Measurements from ENCODE around the gene HTR4. TPM values are rescaled to one million over a fixed set of nuclear protein-coding genes. Genes with fewer than 3 reads are reported as not detected.

HTR4 gene
- total RNA-seq, 1 experiment from 2014 or later: not detected

- ChIA-PET RAD21 (ENCODE audit: low non-redundant PET in 1 of 2, low total read pairs in 2 of 2, uncharacterized antibody in 2 of 2, unreplicated experiment in 2 of 2) (no interaction called here), POLR2A (no interaction called here)
- H3K9me2 ChIP-seq (ENCODE audit: insufficient read depth): no peaks in the 10 kb centered on the region
Measured at GRCh38 chr5:148688787-148689186, 34.5 kb upstream of the HTR4 start.

More at GRCh38 chr5:148688787-148689186, 34.5 kb upstream of the HTR4 start:
- H3K4me1 ChIP-seq (ENCODE audit: control insufficient read depth in 1 of 2, insufficient read depth in 2 of 2, low read length in 2 of 2): no peaks in the 10 kb centered on the region
- H4K20me1 ChIP-seq (ENCODE audit: insufficient read depth): no peaks in the 10 kb centered on the region
- H3K27ac ChIP-seq (ENCODE audit: low read depth, low read length): no peak overlapping the region
- no peaks in the 10 kb centered on the region for H3K36me3 ChIP-seq (ENCODE audit: control insufficient read depth in 1 of 2, insufficient read depth in 2 of 2, low read length in 2 of 2)
- H3K9ac ChIP-seq (ENCODE audit: low read length): no peak overlapping the region
- H2AFZ ChIP-seq (ENCODE audit: low read depth, low read length, poor library complexity, severe bottlenecking): no peak overlapping the region
- no TSS peak for BruUV-seq (replicated peaks)
- no peaks in the 10 kb centered on the region for H3K9me3 ChIP-seq (ENCODE audit: control insufficient read depth in 1 of 2, insufficient read depth in 1 of 2, low read depth in 1 of 2, low read length in 2 of 2)
- ATAC-seq: no peak
- H3K4me3 ChIP-seq (replicated peaks in 1 of 2; ENCODE audit: low read depth in 1 of 2, low read length in 2 of 2): no peak overlapping the region
- DNase-seq (ENCODE audit: low read depth, low spot score): no peak
- no peaks in the 10 kb centered on the region for H3K79me2 ChIP-seq (ENCODE audit: insufficient read depth, low read length)
- CTCF ChIA-PET: interaction anchor here (2.4 kb wide), 1 partner anchor 42 kb away, joined by 9 read pairs; no protein-coding TSS in a partner anchor
- no peak overlapping the region for H3K4me2 ChIP-seq (ENCODE audit: low read length)
- intact Hi-C loops (cut with micrococcal nuclease): loop anchor here (5.0 kb wide), 1 partner anchor 246 kb away; no protein-coding TSS in a partner anchor
- H3K27me3 ChIP-seq (ENCODE audit: insufficient read depth, low read length): peaks cover 19% of the 10 kb centered on the region
- TF ChIP-seq FOSL1 (IDR thresholded peaks at IDR 0.05; ENCODE audit: low read depth): no peak
- TF ChIP-seq ZFX (IDR thresholded peaks at IDR 0.05): no peak
- no peak for TF ChIP-seq ZBTB33 (IDR thresholded peaks at IDR 0.05; ENCODE audit: extremely low read depth, insufficient replicate concordance, low read length)
- TF ChIP-seq TCF7L2 (IDR thresholded peaks at IDR 0.05; ENCODE audit: borderline replicate concordance, extremely low read depth, insufficient read depth, insufficient read length): no peak
- TF ChIP-seq ATF3 (IDR thresholded peaks at IDR 0.05): no peak
- TF ChIP-seq EZH2 (IDR thresholded peaks at IDR 0.05): no peak
- no peak for TF ChIP-seq CEBPB (IDR thresholded peaks at IDR 0.05; ENCODE audit: low read depth)
- no peak for TF ChIP-seq POLR2AphosphoS5 (IDR thresholded peaks at IDR 0.05; ENCODE audit: low read depth, low read length)
- no peak for TF ChIP-seq CBX3 (IDR thresholded peaks at IDR 0.05; ENCODE audit: low read depth)
- TF ChIP-seq POLR2A (IDR thresholded peaks at IDR 0.05; ENCODE audit: borderline replicate concordance, extremely low read depth, insufficient read depth, insufficient read length): no peak
- TF ChIP-seq CTCF (IDR thresholded peaks at IDR 0.05 in 2 of 3, conservative IDR thresholded peaks at IDR 0.05 in 1 of 3; ENCODE audit: borderline replicate concordance in 1 of 3, insufficient read depth in 1 of 3, low read depth in 2 of 3, low read length in 2 of 3): no peak
- no peak for TF ChIP-seq EZH2phosphoT487 (IDR thresholded peaks at IDR 0.05; ENCODE audit: borderline replicate concordance)
- TF ChIP-seq MAX (IDR thresholded peaks at IDR 0.05): no peak
